GM23338 (cell line): ENCODE measurements around the gene THSD4. TPM values are rescaled to one million over a fixed set of nuclear protein-coding genes. Genes with fewer than 3 reads are reported as not detected.
"Not testable (repeated sequence)": the region's sequence is repeated elsewhere in the genome, so short reads cannot be mapped to it uniquely, and the experiment has no call there.

Experiments
- ATAC-seq: fragments of 200-7000 bp; cut with Tn5 transposase; 3 replicates; pipeline ENCODE4 v1.9.1; 2020
- DNase-seq: peaks from one replicate; pipeline ENCODE4 v3.0.0-alpha.2; 2015; ENCODE audit warnings: low spot score
- H2AFZ ChIP-seq: fragments of 200-600 bp; sonication (generic); 2 replicates; pipeline ENCODE4 v1.8.0; 2016; ENCODE audit warnings: antibody characterized with exemption, mild to moderate bottlenecking, moderate library complexity
- H3F3A ChIP-seq: fragments of 200-600 bp; sonication (generic); replicated peaks from 2 replicates; pipeline ENCODE4 v1.8.0; 2017; ENCODE audit warnings: antibody characterized with exemption, mixed run types, low read depth
- H3K27ac ChIP-seq: fragments of 200-600 bp; sonication (generic); 2 replicates; pipeline ENCODE4 v1.6.1; 2016; ENCODE audit warnings: low read depth
- H3K27me3 ChIP-seq: fragments of 200-600 bp; sonication (generic); 2 replicates; pipeline ENCODE4 v1.8.0; 2016; ENCODE audit warnings: mild to moderate bottlenecking, mixed run types, moderate library complexity; ENCODE audit not compliant: insufficient read depth
- H3K36me3 ChIP-seq: fragments of 200-600 bp; sonication (generic); 2 replicates; pipeline ENCODE4 v1.8.0; 2016; ENCODE audit warnings: mild to moderate bottlenecking; ENCODE audit not compliant: insufficient read depth
- H3K4me1 ChIP-seq: fragments of 200-600 bp; sonication (generic); 2 replicates; pipeline ENCODE4 v1.8.0; 2016; ENCODE audit warnings: mild to moderate bottlenecking, moderate library complexity; ENCODE audit not compliant: insufficient read depth
- H3K4me2 ChIP-seq: fragments of 200-600 bp; sonication (generic); 2 replicates; pipeline ENCODE4 v1.7.1; 2017; ENCODE audit warnings: mixed run types
- H3K4me3 ChIP-seq: fragments of 200-600 bp; sonication (generic); 2 replicates; pipeline ENCODE4 v1.6.1; 2016; ENCODE audit warnings: mixed run types
- H3K79me2 ChIP-seq: fragments of 200-600 bp; sonication (generic); replicated peaks from 2 replicates; pipeline ENCODE4 v1.8.0; 2017; ENCODE audit warnings: mild to moderate bottlenecking; ENCODE audit not compliant: insufficient read depth
- H3K9me2 ChIP-seq: fragments of 200-600 bp; sonication (generic); 2 replicates; pipeline ENCODE4 v1.8.0; 2017; ENCODE audit not compliant: insufficient read depth
- H4K20me1 ChIP-seq: fragments of 200-600 bp; sonication (generic); replicated peaks from 2 replicates; pipeline ENCODE4 v1.8.0; 2017; ENCODE audit warnings: mild to moderate bottlenecking; ENCODE audit not compliant: insufficient read depth
- H3K27ac Mint-ChIP-seq: 2 replicates; pipeline ENCODE4 v1.8.0; 2020; ENCODE audit warnings: inconsistent platforms, mild to moderate bottlenecking, moderate library complexity, mixed read lengths
- H3K27me3 Mint-ChIP-seq: 3 replicates; pipeline ENCODE4 v1.8.0; 2022; ENCODE audit warnings: low read depth, mild to moderate bottlenecking, moderate library complexity, mixed read lengths, inconsistent platforms; ENCODE audit not compliant: insufficient read depth, poor library complexity
- H3K36me3 Mint-ChIP-seq: 3 replicates; pipeline ENCODE4 v1.8.0; 2021; ENCODE audit warnings: low read depth, mild to moderate bottlenecking, inconsistent platforms, moderate library complexity, mixed read lengths
- H3K4me1 Mint-ChIP-seq: 3 replicates; pipeline ENCODE4 v1.8.0; 2020; ENCODE audit warnings: mild to moderate bottlenecking, inconsistent platforms, mixed read lengths
- H3K4me3 Mint-ChIP-seq: 3 replicates; pipeline ENCODE4 v1.8.0; 2021; ENCODE audit warnings: moderate library complexity, mild to moderate bottlenecking, inconsistent platforms, mixed read lengths
- H3K9me3 Mint-ChIP-seq: 3 replicates; pipeline ENCODE4 v1.8.0; 2020; ENCODE audit warnings: moderate library complexity, mild to moderate bottlenecking, inconsistent platforms, mixed read lengths
- EZH2 ChIP-seq: fragments of 200-600 bp; sonication (generic); IDR thresholded peaks from one replicate; pipeline ENCODE4 v1.8.0; 2017; ENCODE audit warnings: antibody characterized with exemption, mild to moderate bottlenecking, low read depth; ENCODE audit not compliant: unreplicated experiment
- JUNB ChIP-seq: IDR thresholded peaks from one replicate; pipeline ENCODE4 v1.6.1; 2016; ENCODE audit warnings: antibody characterized with exemption; ENCODE audit not compliant: unreplicated experiment
- polyA plus RNA-seq: library from polyadenylated mRNA; unstranded; fragments of >200 nt; fragmentation: Nextera tagmentation; extraction: Ambion mirVana; gene quantifications from 2 replicates; pipeline ENCODE4 v1.2.1, GENCODE V29; 2016
- total RNA-seq: library from RNA; depleted of rRNA; stranded (reverse); fragments of >200 nt; shearing (Covaris generic); gene quantifications from 2 replicates; pipeline ENCODE4 v1.2.3, GENCODE V29; 2014
- TF ChIP-seq, protein P1 (sequence below), 2 experiments: fragments of 200-600 bp in 1 of 2; sonication (generic) in 1 of 2; conservative IDR thresholded peaks; 2 replicates each; pipeline versions ENCODE4 v1.5.1 to v1.6.1; 2016 to 2017; ENCODE audit warnings: antibody characterized with exemption in 2 of 2, low read depth in 2 of 2, mild to moderate bottlenecking in 2 of 2, moderate library complexity in 1 of 2

Gene THSD4
- total and polyA plus RNA-seq, 2 experiments from 2014 or later = 2.0 to 7.4 TPM

DNA sequence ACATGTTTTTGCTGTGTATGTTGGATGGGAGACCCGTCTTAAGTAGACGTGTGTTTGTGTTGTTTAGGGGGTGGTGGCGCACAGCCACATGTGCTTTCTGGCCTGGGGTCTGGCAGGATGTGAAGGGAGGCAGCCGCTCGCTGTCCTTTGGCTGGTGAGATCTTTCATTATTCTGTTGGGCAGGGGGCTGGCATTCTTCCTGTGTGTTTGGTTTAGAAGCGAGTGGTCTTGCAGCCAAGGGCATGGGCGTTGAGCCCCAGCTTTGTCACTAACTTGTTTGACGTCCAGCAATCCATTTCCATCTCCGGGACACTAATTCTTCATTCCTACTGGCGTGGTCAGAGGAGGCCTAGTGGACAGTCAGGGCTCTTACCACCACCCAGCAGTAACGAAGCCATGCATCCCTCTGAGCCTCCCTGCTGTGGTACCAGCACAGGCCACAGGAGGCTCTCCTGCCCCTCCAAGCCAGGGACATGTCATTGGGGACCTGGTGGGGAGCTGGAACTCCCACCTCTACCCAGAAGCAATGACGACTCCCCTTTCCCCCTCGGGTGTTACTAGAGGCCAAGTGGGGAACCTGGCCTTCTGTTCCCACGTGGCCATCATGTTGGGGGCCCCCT lies 10.7 kb downstream of the THSD4 start:
- Histone ChIP-seq H3K4me1 (0 out of 2 replicates have a peak, but pooled peaks cover 3% of the 10 kb centered on the region), H3K4me3 (no peak overlapping the region), H3F3A (no peaks in the 10 kb centered on the region), H2AFZ (no peak overlapping the region), H3K36me3 (no peaks in the 10 kb centered on the region), H3K4me2 (no peak overlapping the region), H3K9me2 (no peaks in the 10 kb centered on the region), H3K27ac (no peak overlapping the region), H3K79me2 (peaks cover 3% of the 10 kb centered on the region; the same call in 1 of the 2 replicates), H3K27me3 (no peaks in the 10 kb centered on the region), H4K20me1 (peaks cover 4% of the 10 kb centered on the region; the same call in 1 of the 2 replicates)
- peak; percentile 95 for ATAC-seq
- no peaks in the 10 kb centered on the region for H3K36me3 Mint-ChIP-seq
- DNase-seq = peak; percentile 68
- H3K4me3 Mint-ChIP-seq = no peak overlapping the region
- peaks cover 2% of the 10 kb centered on the region for H3K27me3 Mint-ChIP-seq
- no peaks in the 10 kb centered on the region for H3K9me3 Mint-ChIP-seq
- no peak overlapping the region for H3K27ac Mint-ChIP-seq
- no peak for TF ChIP-seq JUNB
- TF ChIP-seq, protein P1, sequence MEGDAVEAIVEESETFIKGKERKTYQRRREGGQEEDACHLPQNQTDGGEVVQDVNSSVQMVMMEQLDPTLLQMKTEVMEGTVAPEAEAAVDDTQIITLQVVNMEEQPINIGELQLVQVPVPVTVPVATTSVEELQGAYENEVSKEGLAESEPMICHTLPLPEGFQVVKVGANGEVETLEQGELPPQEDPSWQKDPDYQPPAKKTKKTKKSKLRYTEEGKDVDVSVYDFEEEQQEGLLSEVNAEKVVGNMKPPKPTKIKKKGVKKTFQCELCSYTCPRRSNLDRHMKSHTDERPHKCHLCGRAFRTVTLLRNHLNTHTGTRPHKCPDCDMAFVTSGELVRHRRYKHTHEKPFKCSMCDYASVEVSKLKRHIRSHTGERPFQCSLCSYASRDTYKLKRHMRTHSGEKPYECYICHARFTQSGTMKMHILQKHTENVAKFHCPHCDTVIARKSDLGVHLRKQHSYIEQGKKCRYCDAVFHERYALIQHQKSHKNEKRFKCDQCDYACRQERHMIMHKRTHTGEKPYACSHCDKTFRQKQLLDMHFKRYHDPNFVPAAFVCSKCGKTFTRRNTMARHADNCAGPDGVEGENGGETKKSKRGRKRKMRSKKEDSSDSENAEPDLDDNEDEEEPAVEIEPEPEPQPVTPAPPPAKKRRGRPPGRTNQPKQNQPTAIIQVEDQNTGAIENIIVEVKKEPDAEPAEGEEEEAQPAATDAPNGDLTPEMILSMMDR (conservative IDR thresholded peaks at IDR 0.05; ENCODE audit: low read depth in 2 of 2) = peak; percentile 47 to 60
- peaks cover 24% of the 10 kb centered on the region for H3K4me1 Mint-ChIP-seq

DNA sequence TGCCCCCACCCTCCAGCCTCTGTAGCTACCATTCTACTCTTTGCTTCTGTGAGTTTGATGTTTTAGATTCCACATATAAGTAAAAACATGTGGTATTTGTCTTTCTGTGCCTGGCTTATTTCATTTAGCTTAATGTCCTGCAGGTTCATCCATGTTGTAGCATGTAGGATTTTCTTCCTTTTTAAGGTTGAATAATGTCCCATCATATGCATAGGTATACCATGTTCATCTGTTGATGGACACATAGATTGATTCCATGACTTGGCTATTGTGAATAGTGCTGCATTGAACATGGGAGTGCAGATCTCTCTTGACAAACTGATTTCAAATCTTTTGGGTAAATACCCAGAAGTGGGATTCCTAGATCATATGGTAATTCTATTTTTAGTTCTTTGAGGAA lies 11.8 kb downstream of the THSD4 start:
- Mint-ChIP-seq H3K27ac (no peak overlapping the region), H3K4me3 (no peak overlapping the region), H3K4me1 (peaks cover 14% of the 10 kb centered on the region), H3K36me3 (no peaks in the 10 kb centered on the region), H3K27me3 (peaks cover 2% of the 10 kb centered on the region), H3K9me3 (no peaks in the 10 kb centered on the region)
- Histone ChIP-seq H3K4me2 (no peak overlapping the region), H3K4me3 (no peak overlapping the region), H4K20me1 (peaks cover 4% of the 10 kb centered on the region; the same call in 1 of the 2 replicates), H3K27me3 (no peaks in the 10 kb centered on the region), H3K4me1 (0 out of 2 replicates have a peak, but pooled peaks cover 1% of the 10 kb centered on the region), H3K79me2 (peaks cover 3% of the 10 kb centered on the region; the same call in 1 of the 2 replicates), H3F3A (no peaks in the 10 kb centered on the region), H3K9me2 (no peaks in the 10 kb centered on the region), H2AFZ (no peak overlapping the region), H3K27ac (no peak overlapping the region), H3K36me3 (no peaks in the 10 kb centered on the region)
- ATAC-seq (no peak), DNase-seq (no peak)
- TF ChIP-seq EZH2 = no peak

- not testable (repeated sequence) for H3K27me3 ChIP-seq
These were observed 12.9 kb downstream of the THSD4 start for GRCh38 chr15:71128159-71128558.

More at GRCh38 chr15:71128159-71128558, 12.9 kb downstream of the THSD4 start:
- not testable (repeated sequence) for DNase-seq, H3K79me2 ChIP-seq, H4K20me1 ChIP-seq, H3K4me2 ChIP-seq, H3K4me3 Mint-ChIP-seq, H3K36me3 Mint-ChIP-seq, H3K27me3 Mint-ChIP-seq, ATAC-seq, H3F3A ChIP-seq, H2AFZ ChIP-seq, H3K9me3 Mint-ChIP-seq, H3K27ac ChIP-seq, H3K4me1 ChIP-seq, H3K9me2 ChIP-seq, H3K4me3 ChIP-seq, H3K36me3 ChIP-seq, H3K27ac Mint-ChIP-seq
- peaks cover 16% of the 10 kb centered on the region for H3K4me1 Mint-ChIP-seq
